ENCODE results near the gene ERVFRD-1.

The ERVFRD-1 gene

DNA sequence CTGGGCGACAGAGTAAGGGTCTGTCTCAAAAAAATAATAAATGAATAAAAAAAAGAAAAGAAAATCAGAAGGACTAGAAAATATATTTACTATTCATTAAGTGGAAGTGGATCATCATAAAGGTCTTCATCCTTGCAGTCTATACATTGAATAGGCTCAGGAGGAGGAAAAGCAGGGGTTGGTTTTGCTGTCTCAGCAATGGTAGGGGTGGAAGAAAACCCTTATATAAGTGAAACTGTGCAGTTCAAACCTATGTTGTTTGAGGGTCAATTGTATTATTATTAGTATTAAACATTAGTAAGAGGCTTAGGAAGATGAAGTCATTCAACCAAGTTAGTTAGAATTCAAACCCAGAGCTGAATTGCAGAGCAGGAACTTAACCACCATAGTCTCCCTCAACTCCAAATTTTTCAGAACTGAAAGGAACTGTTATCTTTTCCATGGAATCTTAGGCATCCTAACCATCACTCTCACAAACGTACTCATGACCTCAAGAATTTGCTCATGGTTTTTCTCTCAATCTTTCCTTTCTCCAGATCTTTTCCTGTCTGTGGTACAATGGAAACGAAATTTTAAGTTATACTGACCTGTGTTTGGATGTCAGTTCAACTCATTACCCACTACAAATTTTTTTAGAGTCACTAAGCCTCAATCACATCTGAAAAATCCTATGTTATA is 25.6 kb downstream of the ERVFRD-1 start:
- TF ChIP-seq, protein P1, sequence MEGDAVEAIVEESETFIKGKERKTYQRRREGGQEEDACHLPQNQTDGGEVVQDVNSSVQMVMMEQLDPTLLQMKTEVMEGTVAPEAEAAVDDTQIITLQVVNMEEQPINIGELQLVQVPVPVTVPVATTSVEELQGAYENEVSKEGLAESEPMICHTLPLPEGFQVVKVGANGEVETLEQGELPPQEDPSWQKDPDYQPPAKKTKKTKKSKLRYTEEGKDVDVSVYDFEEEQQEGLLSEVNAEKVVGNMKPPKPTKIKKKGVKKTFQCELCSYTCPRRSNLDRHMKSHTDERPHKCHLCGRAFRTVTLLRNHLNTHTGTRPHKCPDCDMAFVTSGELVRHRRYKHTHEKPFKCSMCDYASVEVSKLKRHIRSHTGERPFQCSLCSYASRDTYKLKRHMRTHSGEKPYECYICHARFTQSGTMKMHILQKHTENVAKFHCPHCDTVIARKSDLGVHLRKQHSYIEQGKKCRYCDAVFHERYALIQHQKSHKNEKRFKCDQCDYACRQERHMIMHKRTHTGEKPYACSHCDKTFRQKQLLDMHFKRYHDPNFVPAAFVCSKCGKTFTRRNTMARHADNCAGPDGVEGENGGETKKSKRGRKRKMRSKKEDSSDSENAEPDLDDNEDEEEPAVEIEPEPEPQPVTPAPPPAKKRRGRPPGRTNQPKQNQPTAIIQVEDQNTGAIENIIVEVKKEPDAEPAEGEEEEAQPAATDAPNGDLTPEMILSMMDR (IDR thresholded peaks at IDR 0.05; ENCODE audit: extremely low read depth, missing control alignments) = no peak
- no peak for DNase-seq (ENCODE audit: low spot score)

DNA sequence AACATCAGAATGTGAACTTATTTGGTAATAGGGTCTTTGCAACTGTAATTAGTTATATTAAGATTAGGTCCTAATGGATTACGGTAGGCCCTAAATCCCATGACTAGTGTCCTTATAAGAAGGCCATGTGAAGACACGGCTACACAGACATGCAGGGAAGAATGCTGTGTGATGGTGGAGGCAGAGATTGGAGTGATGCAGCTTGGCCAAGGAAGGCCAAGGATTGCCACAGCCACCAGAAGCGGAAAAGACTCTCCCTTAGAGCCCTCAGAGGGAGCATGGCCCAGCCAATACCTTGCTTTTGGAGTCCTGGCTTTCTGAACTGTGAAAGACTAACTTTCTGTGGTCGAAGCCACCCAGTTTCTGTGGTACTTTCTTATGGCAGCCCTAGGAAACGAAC is 27.6 kb downstream of the ERVFRD-1 start:
- TF ChIP-seq, protein P1 (IDR thresholded peaks at IDR 0.05; ENCODE audit: extremely low read depth, missing control alignments) = no peak
- no peak for DNase-seq (ENCODE audit: low spot score)

DNA sequence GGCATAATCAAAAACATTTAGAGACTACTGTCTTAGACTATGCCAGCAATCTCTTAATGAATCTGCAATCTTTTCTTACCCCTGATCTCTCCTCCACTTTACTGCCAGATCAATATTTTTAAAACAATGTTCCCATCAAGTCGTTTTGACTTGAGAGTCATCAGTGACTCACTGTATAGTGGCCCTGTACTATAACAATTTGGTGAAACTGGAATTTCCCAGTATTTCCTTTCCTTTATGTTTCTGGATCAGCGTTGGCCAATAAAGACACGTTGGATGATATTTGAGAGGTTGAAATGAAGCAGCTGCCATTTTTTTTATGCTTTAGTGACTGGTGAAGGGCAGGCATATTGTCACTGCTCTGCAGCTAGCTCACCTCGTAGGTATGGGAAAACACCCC is 28.0 kb downstream of the ERVFRD-1 start:
- no peak for DNase-seq (ENCODE audit: low spot score)
- TF ChIP-seq, protein P1 (IDR thresholded peaks at IDR 0.05; ENCODE audit: extremely low read depth, missing control alignments) = no peak

DNA sequence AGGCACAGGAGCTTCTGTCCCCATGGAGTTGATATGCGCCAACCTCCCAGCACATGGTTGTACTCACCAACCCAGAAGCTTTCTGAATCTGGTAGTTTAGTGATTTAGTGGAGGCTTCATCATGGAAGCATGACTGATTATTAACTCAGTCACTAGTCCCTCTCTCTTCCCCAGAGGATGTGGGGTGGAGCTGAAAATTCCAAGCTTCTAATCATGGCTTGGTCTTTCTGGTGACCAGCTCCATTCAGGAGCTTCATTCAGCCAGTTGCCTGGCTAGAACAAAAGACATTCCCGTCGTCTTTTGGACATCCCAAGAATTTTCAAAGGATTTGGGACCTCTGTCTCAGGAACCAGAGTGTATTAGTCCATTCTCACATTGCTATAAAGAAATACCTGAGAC is 31.2 kb downstream of the ERVFRD-1 start:
- DNase-seq (ENCODE audit: low spot score) = no peak
- TF ChIP-seq, protein P1 (IDR thresholded peaks at IDR 0.05; ENCODE audit: extremely low read depth, missing control alignments) = no peak

DNA sequence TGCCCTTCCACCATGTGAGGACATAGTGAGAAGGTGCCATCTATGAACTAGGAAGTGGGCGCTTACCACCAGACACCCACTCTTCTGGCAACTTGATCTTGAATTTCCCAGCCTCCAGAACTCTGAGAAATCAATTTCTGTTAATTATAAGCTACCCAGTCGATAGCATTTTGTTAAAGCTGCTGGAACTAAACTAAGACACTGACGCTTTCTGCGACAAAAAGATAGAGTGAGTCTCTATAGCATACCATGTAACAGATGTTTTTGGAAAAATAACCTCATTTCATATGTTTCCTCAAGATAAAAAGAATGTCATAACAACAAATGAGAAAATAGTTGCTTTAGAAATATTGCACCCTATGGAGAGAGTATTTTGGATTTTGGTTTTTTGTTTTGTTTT is 33.3 kb downstream of the ERVFRD-1 start:
- no peak for DNase-seq (ENCODE audit: low spot score)
- TF ChIP-seq, protein P1 (IDR thresholded peaks at IDR 0.05; ENCODE audit: extremely low read depth, missing control alignments) = no peak

DNA sequence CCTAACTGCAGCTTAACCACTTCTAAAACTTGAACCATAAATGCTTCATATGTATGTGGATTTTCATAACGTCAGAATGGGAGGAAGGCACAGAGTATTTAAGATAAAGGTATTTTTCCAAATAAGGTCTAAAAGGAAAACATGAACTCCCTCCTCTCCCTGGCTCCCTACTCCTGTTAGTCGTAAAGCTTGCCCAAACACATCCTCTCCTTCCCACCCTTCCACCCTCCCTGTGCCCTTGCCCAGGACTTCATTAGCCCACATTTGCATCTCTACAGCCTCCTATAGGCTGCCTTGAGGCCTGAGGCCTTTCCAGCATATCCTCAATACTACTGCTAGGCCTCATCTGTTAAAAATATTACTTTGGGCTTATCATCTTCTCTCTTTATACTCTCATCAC is 35.0 kb downstream of the ERVFRD-1 start:
- no peak for DNase-seq (ENCODE audit: low spot score)
- TF ChIP-seq, protein P1 (IDR thresholded peaks at IDR 0.05; ENCODE audit: extremely low read depth, missing control alignments) = no peak

DNA sequence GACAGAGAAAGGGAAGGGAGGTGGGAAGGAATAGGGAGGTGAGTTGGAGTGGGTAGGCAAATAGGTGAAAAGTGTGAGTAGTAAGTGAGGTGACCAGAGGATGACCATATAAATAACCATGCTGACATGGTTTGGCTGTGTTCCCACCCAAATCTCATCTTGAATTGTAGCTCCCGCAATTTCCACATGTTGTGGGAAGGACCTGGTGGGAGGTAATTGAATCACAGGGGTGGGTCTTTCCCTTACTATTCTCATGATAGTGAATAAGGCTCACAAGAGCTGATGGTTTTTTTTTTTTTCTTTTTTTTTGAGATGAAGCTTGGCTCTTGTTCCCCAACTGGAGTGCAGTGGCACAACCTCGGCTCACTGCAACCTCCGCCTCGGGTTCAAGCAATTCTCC is 39.4 kb downstream of the ERVFRD-1 start:
- TF ChIP-seq, protein P1 (IDR thresholded peaks at IDR 0.05; ENCODE audit: extremely low read depth, missing control alignments) = no peak
- no peak for DNase-seq (ENCODE audit: low spot score)

Data from GM20000 (cell line).